SK-N-MC (cell line): Measurements from ENCODE around the gene KIF7.

Experiments
- EZH2 ChIP-seq: fragments of 200-600 bp; sonication (generic); IDR thresholded peaks from one replicate; pipeline ENCODE4 v1.6.1; 2017; ENCODE audit warnings: antibody characterized with exemption
- POLR2AphosphoS5 ChIP-seq: IDR thresholded peaks from 2 replicates; pipeline ENCODE4 v1.6.1; 2012; ENCODE audit warnings: mild to moderate bottlenecking, low read depth, low read length, borderline replicate concordance

DNA sequence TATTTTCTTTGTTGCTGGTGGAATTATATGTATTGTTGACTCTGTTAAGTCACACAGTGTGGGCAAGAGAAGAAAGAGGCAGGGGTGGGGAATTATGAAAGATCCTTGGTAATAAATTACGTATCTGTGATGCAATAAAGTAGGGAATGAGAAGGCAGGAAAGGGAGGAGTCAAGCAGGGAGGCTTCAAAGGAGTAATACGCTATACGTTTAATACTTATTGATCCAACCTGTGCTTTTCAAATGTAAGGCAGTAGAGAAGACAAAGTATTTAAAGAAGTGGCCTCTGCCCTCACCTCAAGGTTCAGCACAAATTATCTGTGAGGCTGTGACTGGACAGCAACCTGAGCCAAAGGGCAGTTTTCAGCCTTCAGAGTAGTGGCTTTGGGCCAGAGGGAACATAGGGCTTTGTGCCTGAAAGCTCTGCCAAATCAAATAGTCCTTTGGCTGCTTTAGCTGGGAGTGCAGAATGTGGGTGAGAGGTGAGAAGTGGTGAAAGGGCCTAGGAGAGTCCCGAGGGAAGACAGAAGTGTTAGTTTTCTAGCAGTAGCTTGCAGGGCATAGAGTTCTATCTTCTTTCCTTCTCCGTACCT lies 25.1 kb upstream of the KIF7 start:
- TF ChIP-seq EZH2: no peak
- TF ChIP-seq POLR2AphosphoS5: no peak
